Measurements from ENCODE around the gene BUB1B.
"Not testable (repeated sequence)": the region's sequence is repeated elsewhere in the genome, so short reads cannot be mapped to it uniquely, and the experiment has no call there.

Gene BUB1B

GRCh38 chr15:40151499-40151898 lies 9.4 kb upstream of the BUB1B start:
- no peaks in the 10 kb centered on the region for H3K36me3 ChIP-seq (ENCODE audit: low read length)
- H3K27ac ChIP-seq (ENCODE audit: low read depth, low read length) = no peak overlapping the region
- no peaks in the 10 kb centered on the region for H3K79me2 ChIP-seq (ENCODE audit: insufficient read depth, low read length)
- no peak overlapping the region for H3K4me2 ChIP-seq (ENCODE audit: low read depth, low read length, poor library complexity, severe bottlenecking)
- H3K27me3 ChIP-seq (ENCODE audit: low read length) = no peaks in the 10 kb centered on the region
- H3K9me2 ChIP-seq (replicated peaks; ENCODE audit: insufficient read depth, low read length) = no peaks in the 10 kb centered on the region
- TF ChIP-seq EZH2phosphoT487 (conservative IDR thresholded peaks at IDR 0.05; ENCODE audit: low read length) = no peak
- TF ChIP-seq CTCF (IDR thresholded peaks at IDR 0.05; ENCODE audit: insufficient read depth, low read length, poor library complexity, severe bottlenecking) = no peak
- H2AFZ ChIP-seq (ENCODE audit: low read depth, low read length, severe bottlenecking) = no peak overlapping the region
- H3K9ac ChIP-seq (ENCODE audit: low read length) = no peak overlapping the region
- no peaks in the 10 kb centered on the region for H3F3A ChIP-seq (ENCODE audit: insufficient read depth)
- no peak overlapping the region for H3K4me3 ChIP-seq (ENCODE audit: insufficient read depth, low read length, poor library complexity, severe bottlenecking)
- no peaks in the 10 kb centered on the region for H3K9me3 ChIP-seq (ENCODE audit: insufficient read depth, low read length)
- no peaks in the 10 kb centered on the region for H4K20me1 ChIP-seq (ENCODE audit: low read depth, low read length)

DNA sequence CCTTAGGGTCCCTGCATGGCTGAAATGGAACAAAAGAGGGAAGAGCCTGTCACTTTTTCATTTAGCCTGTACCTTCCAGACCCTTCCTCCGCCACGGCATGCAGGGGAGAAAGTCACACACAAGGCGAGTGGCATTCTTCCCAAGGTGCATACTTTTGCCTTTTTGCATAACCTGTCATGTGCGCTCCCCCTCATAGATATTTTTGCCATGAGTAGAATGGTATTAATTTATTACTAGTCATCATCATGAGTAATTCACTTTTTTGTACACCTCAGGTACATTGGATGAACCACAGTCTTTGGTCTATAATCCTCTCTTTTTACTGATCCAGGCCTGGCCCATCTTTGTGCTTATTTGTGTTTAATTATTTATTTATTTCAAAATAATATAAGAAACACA lies 8.9 kb upstream of the BUB1B start:
- no peak overlapping the region for H3K4me3 ChIP-seq (ENCODE audit: insufficient read depth, low read length, poor library complexity, severe bottlenecking)
- no peaks in the 10 kb centered on the region for H3F3A ChIP-seq (ENCODE audit: insufficient read depth)
- no peak overlapping the region for H3K9ac ChIP-seq (ENCODE audit: low read length)
- no peak for TF ChIP-seq CTCF (IDR thresholded peaks at IDR 0.05; ENCODE audit: insufficient read depth, low read length, poor library complexity, severe bottlenecking)
- no peak for TF ChIP-seq EZH2phosphoT487 (conservative IDR thresholded peaks at IDR 0.05; ENCODE audit: low read length)
- H3K36me3 ChIP-seq (ENCODE audit: low read length) = no peaks in the 10 kb centered on the region
- H4K20me1 ChIP-seq (ENCODE audit: low read depth, low read length) = no peaks in the 10 kb centered on the region
- H3K79me2 ChIP-seq (ENCODE audit: insufficient read depth, low read length) = no peaks in the 10 kb centered on the region
- no peaks in the 10 kb centered on the region for H3K9me2 ChIP-seq (replicated peaks; ENCODE audit: insufficient read depth, low read length)
- H3K27me3 ChIP-seq (ENCODE audit: low read length) = no peaks in the 10 kb centered on the region
- no peaks in the 10 kb centered on the region for H3K9me3 ChIP-seq (ENCODE audit: insufficient read depth, low read length)
- no peak overlapping the region for H2AFZ ChIP-seq (ENCODE audit: low read depth, low read length, severe bottlenecking)
- H3K27ac ChIP-seq (ENCODE audit: low read depth, low read length) = no peak overlapping the region
- H3K4me2 ChIP-seq (ENCODE audit: low read depth, low read length, poor library complexity, severe bottlenecking) = no peak overlapping the region

GRCh38 chr15:40154821-40155220 lies 6.0 kb upstream of the BUB1B start:
- H3K36me3 ChIP-seq (ENCODE audit: low read length); H3K79me2 ChIP-seq (ENCODE audit: insufficient read depth, low read length); H3K27ac ChIP-seq (ENCODE audit: low read depth, low read length); H3K4me3 ChIP-seq (ENCODE audit: insufficient read depth, low read length, poor library complexity, severe bottlenecking); H3K4me2 ChIP-seq (ENCODE audit: low read depth, low read length, poor library complexity, severe bottlenecking); H3K27me3 ChIP-seq (ENCODE audit: low read length); H3K9ac ChIP-seq (ENCODE audit: low read length); H3K9me2 ChIP-seq (replicated peaks; ENCODE audit: insufficient read depth, low read length); H3K9me3 ChIP-seq (ENCODE audit: insufficient read depth, low read length); H2AFZ ChIP-seq (ENCODE audit: low read depth, low read length, severe bottlenecking); H4K20me1 ChIP-seq (ENCODE audit: low read depth, low read length); H3F3A ChIP-seq (ENCODE audit: insufficient read depth): not testable (repeated sequence)

DNA sequence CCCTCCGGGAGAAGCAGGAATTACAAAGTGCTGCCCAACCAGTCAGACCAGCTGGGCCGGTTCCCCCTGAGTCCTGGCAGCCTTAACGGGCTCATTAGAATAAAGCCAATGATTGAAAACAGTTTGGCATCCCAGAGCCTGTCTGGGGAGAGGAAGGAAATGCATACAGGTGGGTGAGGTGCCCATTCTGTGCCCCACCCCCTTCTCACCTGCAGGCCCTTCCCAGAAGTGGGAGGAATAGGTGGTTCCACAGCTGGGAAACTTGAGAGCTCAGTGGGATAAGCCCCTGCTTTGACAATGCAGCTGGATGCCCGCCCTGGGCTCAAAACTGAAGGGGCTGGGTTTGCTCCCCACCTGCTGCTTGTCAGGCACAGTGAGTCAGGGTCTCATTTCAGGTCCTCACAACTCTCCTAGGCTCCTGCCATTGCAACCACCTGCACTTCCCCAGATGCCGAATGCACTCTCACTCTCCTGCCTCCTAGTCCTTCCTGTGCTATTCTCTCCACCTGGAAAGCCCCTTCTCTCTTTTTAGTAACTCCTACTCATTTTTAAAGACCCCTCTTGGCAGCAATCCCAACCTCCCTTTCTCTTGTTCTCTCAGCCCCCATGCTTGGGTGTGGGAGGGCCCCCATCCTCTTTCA lies 5.5 kb upstream of the BUB1B start:
- Histone ChIP-seq H3K9me2 (replicated peaks; ENCODE audit: insufficient read depth, low read length) (no peaks in the 10 kb centered on the region), H4K20me1 (ENCODE audit: low read depth, low read length) (no peaks in the 10 kb centered on the region), H3K9ac (ENCODE audit: low read length) (no peak overlapping the region), H3K27me3 (ENCODE audit: low read length) (no peaks in the 10 kb centered on the region), H2AFZ (ENCODE audit: low read depth, low read length, severe bottlenecking) (no peak overlapping the region), H3K27ac (ENCODE audit: low read depth, low read length) (no peak overlapping the region), H3K9me3 (ENCODE audit: insufficient read depth, low read length) (no peaks in the 10 kb centered on the region), H3K79me2 (ENCODE audit: insufficient read depth, low read length) (no peaks in the 10 kb centered on the region), H3K4me3 (ENCODE audit: insufficient read depth, low read length, poor library complexity, severe bottlenecking) (no peak overlapping the region), H3K36me3 (ENCODE audit: low read length) (no peaks in the 10 kb centered on the region), H3K4me2 (ENCODE audit: low read depth, low read length, poor library complexity, severe bottlenecking) (no peak overlapping the region), H3F3A (ENCODE audit: insufficient read depth) (no peaks in the 10 kb centered on the region)
- TF ChIP-seq CTCF (IDR thresholded peaks at IDR 0.05; ENCODE audit: insufficient read depth, low read length, poor library complexity, severe bottlenecking) (no peak), EZH2phosphoT487 (conservative IDR thresholded peaks at IDR 0.05; ENCODE audit: low read length) (no peak)
